ENCODE data around the gene C1QL1.
"Not testable (repeated sequence)": the region's sequence is repeated elsewhere in the genome, so short reads cannot be mapped to it uniquely, and the experiment has no call there.

The C1QL1 gene

DNA sequence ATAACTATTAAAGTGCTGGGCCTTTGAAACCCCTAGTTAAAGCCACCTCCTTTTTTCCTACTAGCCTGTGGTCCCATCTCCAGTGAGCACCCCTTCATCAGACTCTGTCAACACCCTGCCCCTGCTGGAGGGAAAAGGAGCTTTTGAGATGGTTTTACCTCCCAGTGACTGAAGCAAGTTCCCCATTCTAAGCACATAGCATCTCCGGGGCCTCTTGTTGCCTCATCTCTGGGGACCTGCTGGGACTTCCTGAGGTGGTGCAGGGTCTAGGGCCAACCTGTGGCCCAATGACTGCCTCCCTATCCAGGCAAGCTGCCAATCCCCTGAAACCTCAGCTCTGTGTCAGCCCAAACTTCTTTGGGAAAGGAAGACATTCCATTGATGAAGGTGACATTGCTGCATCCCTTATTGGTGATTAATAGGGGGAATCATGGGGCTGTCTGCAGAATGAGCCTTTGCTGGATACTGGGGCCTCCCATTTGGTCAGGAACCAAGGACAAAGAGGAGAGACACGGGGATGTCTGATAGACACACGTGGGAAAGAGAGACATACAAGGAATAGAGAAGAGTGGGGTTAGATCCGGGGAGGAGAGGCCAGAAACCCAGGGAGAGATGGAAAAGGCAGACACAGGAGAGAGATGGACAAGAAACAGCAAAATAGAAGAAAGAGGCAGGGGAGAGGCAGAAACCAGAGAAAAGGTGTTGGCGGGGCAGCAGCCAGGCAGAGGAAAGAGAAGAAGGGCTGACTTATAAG lies 2.4 kb downstream of the C1QL1 start:
- DNase-seq, result no peak

DNA sequence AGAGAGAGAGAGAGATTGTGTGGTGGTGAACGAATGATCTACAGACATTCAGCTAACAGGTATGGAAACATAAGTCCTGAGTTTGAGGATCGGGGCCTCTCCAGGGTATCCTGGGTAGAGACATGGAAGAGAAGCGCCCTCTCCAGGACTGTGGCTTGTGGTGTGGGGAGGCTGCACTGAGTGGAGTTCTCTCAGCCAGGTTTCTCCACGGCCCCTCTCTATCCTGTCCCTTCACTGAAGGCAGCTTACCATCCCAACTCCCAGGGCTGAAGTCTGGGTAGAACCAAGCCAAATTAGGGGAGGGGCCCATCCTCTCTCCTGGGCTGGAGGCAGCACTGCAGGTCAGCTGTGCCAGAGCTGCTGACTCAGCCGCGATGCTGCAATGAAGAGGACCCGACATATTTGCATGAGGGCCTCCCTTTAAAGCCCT lies 6.2 kb downstream of the C1QL1 start:
- DNase-seq, result no peak

DNA sequence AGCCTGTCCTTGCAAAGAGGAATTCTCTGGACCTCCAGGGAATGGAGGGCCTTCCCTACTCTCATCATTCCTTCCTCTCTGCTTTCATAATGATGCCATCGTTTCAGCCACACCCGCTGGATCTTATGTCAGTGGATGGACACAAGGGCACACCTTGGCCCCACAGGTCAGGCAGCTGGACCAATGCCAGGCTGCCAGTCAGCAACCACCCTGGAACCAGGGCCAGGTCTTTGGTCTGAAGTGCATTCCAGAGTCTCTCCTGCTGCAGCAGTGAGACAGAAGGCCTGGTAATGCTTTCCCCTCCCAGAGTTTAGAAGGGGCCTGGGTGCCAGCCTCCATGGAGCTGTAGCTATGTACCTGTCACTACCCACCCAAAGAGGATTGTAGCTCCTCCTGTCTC lies 7.4 kb downstream of the C1QL1 start:
- no peak for DNase-seq

DNA sequence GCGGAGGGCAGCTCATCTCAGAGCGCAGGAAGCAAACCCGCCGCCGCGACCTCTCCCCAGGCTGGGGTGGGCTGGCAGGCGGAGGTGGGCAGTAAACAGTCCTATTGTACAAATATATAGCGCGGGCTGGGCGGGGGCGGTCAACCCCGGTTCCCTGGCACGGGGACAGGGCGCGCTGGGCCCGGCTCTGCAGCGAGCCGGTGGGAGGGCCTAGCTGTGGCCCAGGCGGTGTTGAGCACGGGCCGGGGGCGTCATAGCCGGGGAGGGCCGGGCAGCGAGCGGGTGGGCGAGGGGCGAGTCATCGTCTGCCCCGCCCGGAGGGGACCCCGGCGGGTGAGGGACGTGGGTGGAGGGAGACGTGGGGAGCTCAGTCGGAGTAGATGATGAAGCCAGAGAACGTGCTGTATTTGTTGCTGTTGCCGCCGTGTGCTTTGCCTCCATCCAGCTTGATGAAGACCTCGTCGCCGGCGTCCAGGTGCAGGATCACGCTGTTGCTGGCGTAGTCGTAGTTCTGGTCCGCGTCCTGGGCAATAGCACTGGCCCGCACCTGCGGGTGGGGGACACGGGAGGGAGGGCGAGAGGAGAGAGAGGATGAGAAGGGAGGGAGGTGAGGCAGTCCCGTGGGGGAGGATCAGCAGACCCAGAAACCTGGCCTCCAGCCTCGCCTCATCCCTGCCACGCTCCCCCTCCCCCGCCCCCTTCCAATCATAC lies 8.1 kb downstream of the C1QL1 start:
- DNase-seq, result peak in 3 of 56 donors; percentile 25 to 39 (median 34)

DNA sequence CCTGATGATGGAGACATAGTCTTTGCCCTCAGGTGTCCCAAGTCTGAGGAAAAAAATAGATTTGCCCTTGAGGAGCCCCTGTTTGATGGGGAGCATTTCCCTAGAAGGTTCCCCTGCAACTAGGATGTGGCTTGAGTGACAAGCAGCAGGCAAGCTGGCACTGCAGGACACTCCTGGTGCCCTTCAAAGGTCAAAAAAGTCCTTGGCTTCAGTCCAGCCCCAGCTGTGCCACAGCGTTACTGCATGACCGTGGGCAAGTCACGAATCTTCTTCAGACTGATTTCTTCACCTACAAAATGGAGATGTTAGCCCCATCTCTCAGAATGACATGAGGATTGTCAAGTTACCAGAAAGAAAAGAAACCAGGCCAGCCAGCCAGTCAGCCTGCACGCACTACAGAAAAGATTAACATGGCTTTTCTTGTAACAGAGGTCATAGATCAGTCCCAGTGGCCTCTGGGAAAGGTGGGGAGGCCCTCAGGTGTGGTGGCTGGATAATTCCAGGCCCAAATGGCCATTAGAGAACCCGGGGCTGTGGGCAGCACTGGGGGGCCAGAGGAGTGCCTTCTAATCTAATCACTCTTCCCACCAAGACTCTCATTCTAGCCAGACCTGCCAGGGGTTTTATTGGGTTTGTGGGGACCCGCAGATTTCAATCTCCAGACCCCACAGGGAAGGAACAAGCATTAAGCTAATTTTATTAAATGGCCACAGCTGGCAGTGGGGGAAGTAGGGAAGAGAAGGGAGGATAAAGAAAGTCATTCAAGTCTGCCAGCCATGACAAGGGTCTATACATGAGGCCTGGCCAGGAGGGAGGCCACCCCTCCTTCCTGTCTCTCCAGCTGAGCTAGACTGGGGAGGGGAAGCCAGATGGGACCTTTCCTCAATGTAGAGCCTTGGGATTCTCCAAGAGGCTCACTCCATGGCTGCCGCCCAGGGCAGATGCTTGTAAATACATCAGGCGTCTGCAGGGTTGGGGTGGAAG lies 10.8 kb downstream of the C1QL1 start:
- peak in 21 of 56 donors; percentile 8 to 59 (median 25) for DNase-seq

DNA sequence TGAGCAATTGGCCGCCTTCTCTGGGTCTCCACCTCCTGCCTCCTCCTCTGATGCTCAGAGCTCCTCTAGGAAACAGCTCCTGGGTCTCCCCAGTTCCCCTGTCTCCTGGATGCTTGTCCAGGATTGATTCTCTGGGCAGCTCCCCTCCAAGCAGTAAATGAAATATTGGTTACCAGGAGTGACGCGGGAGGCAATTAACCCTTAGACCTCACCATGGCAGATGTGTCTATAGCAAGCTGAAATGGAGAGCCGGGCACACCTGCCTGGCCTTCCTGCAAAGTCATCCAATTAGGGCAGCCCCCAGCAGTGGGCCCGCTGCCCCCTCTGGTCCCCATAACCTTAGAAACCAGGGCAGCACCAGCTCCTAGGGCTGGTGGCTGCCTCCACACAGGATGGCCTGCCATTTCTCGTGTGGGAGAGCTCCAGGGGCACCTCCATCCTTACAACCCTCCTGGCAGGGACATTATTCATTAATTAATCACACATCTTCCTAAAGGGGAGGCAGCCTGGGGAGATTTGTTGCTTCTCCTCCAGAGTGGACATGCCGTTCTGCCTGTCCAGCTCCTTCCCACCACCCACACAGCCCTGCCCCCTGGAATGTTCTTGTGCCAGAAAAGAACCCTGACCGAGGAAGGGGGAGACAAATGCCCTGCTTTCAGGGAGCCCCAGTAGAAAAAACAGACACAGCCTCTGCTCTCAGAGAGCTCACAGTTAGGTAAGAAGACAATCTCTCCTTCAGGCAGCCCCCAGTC lies 12.3 kb downstream of the C1QL1 start:
- no peak for DNase-seq

DNA sequence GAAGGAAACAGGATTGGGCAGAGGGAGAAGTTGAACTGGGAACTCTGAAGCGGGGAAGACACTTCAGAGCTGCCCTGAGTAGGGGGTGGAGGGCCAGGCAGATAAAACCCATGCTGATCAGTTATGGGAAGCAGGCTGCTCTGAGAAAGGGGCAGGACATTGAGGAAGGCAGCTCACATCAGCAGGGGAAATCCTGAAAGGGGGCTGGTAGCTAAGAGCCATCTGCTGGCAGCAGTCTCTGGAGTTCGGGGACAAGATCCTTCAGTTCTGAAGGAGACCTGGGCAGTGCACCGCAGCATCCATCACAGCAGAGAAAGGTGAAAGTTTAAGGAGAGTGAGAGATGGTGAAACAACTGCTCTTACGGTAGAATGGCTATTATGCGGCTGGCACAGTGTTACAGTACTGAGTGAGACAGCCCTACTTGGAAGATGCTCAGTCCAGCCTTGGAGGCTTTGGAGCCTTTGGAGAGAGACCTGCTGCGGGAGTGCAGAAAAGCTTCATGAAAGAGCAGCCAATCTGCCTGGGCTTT lies 15.1 kb downstream of the C1QL1 start:
- no peak for DNase-seq

DNA sequence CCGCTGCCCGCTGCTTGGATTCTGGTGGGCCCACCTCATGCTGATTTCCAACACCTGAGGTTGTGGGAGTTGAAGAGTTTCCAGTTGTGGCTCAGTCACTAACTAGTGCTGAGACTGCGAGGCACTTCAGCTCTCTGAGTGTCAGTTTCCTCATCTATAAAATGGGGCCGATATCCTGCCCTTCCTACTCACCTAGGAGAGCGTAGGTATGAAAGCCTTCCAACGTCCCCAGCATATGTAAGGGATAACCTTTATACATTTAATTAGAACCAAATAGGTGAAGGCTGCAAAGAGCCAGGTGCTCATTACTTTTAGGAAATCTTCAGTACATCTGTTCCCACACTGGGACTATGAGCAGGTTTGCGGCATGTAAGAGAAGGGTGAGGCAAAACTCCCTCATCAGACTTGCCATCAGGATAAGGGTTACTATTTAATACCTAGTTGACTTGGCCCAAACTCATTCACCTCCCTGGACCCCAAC lies 19.7 kb downstream of the C1QL1 start:
- DNase-seq, result no peak

DNA sequence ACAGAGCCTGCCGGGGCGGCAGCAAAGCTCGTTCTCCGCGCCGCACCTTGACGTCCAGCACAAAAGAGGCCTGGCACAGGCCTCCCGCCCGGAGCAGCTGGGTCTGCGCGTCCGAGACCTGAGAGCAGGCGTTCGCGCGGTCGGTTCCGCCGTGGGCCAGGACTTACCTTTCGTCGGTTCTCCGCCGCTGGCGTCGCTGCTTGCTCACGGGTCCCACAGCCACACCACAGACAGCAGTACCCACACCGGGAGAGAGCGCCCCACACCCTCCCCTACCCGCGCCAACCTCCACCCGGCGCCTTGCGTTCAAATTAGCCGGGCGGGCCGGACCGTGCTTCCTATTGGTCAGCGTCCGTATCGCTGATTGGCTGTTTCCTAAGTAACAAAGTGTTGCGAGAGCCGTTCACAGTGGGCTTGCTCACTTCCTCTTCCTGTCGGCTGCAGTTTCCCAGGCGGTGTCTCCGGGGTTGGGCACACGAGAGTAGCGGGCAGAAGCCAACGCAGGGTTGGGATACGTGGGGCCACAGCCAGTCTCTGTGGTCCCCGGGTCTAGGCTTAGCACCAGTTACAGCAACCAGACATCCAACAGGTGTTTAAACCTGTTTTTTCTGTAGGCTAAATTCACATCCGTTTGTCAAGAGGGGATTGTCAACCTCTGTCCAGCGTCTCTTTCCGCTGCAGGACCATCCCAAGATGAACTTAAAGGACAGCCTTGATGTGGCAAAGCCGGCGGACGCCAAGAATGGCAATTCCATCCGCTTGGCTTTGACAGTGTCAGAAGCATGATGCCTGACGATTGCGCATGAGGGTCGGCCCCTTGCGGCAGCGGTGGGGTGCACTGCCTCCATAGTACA lies 20.4 kb downstream of the C1QL1 start, which contains the start of gene KIF18B:
TSS of gene KIF18B (minus strand) at position 313 of the 854 bp plus-strand sequence. CDS start 11,429 bp downstream, outside the sequence.
- peak; percentile 19 to 94 (median 74) for DNase-seq

DNA sequence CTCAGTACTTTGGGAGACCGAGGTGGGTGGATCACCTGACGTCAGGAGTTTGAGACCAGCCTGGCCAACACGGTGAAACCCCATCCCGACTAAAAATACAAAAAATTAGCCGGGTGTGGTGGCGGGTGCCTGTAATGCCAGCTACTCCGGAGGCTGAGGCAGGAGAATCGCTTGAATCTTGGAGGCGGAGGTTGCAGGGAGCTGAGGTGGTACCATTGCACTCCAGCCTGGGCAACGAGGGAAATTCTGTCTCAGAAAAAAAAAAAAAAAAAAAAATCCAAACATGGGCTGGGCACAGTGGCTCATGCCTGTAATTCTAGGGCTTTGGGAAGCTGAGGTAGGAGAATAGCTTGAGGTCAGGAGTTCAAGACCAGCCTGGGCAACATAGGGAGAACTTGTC lies 22.5 kb downstream of the C1QL1 start:
- DNase-seq, result not testable (repeated sequence)

DNA sequence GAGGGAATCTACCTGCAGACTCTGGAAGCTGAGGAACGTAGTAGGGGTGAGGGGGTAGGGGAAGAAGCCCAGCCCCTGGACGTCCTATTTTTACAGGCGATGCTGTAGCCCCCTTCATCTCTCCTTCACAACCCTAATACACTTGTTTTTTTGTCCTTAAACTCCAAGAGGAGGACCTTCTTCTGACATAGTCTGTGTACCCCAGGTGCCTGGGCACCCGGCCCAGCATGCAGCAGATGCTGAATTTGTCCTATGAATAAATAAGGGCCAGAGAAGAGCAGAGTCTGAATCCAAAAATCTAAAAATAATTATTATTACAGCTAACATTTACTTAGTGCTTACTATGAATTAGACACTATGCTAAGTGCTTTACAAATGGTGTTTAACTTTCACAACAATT lies 25.6 kb downstream of the C1QL1 start:
- peak in 1 of 56 donors; percentile 10 for DNase-seq

DNA sequence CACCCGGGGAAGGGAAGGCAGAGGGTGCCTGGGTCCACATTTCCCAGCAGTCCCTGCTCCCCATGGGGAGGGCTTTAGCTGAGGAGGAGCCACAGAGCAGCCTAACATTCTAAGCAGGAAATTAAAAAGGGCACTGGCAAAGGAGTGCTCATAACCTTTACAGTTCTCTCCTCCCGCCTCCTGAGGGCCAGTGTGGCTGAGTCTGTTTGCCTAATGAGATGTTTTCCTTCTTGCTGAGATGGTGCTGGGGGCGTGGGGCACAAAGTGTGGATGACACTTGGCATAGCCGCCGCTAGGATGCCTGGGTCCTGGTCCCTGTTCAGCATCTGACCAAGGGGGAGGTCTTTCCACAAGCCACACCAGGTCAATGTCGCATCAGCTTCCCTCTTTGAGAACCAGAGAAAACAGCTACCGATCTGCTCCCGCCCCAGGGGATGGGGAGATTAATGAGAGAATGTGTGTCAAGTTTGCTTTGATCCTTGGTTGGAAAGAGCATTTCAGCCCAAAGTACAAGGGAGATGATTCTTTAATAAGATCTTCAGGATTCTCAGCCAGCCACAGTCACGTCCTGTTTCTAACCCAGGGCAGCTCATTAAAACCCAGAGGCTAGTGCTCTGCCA lies 26.3 kb downstream of the C1QL1 start:
- DNase-seq, result no peak

DNA sequence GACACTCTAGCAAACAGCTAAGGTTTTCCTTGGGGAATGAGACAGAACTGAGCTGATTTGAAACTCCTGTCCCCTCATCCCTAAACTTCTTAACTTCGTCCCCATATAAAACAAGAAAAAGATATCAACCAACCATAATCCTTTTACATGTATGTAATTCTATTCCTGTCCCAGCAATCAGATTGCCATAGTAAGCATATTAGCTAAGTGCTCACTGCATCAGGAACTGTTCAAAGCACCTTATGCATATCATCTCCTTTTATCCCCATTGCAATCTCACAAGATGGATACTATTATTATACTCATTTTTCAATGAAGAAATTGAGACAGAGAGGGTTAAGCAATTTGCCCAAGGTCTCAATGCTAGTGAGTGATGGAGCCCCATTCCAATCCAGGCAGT lies 27.3 kb downstream of the C1QL1 start:
- no peak for DNase-seq

DNA sequence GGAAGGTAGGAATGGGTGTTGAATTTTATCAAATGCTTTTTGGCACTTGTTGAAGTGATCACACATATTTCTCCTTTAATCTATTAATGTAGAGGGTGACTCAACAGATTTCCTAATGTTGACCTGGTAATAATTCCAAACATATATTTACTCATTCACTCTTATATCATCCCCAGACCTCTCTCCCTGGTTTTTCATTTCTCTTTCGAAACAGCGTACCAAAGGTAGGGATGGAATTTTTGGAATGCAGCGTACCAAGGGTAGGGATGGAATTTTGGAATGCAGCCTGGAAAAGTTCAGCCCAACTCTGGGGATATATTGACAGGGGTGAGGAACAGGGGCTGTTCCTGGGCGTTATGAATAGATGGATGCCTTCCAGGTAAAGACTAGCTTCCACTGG lies 27.8 kb downstream of the C1QL1 start:
- no peak for DNase-seq

DNA sequence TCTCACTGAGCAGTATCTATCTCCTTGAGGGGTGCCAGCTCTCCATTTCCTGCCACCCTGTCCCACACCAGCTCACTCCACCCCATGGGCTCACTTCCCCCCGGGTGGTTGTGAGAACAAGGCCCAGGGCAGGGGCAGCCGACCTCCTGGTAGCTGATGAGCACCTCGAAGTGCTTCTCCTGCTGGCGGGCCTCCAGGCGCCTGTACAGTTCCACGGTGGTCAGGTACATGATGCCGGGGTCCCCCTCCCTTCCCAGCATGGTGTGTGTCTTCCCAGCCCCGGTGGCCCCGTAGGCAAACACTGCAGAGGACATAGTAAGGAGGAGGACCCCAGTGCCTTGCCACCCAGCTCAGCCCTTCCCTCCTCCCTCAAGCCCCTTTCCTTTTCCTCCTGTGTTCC lies 33.0 kb downstream of the C1QL1 start:
- DNase-seq, result no peak

DNA sequence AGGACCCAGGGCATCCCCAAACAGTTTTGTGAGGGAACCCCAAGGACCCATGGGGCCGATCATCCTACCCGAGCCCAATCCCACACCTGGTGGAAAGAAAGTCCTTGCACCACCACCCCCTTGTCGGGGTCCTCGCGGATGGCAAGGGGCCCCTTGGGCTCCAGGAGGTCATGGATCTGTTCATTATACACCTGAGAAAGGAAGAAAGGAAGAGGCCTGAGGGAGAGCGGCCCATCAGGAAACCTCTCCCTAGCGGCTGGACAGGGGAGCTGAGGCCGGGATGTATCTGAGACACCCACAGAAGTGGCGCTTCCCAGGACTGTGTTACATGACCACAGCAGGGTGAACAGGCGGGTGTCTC lies 33.4 kb downstream of the C1QL1 start:
- DNase-seq, result no peak

DNA sequence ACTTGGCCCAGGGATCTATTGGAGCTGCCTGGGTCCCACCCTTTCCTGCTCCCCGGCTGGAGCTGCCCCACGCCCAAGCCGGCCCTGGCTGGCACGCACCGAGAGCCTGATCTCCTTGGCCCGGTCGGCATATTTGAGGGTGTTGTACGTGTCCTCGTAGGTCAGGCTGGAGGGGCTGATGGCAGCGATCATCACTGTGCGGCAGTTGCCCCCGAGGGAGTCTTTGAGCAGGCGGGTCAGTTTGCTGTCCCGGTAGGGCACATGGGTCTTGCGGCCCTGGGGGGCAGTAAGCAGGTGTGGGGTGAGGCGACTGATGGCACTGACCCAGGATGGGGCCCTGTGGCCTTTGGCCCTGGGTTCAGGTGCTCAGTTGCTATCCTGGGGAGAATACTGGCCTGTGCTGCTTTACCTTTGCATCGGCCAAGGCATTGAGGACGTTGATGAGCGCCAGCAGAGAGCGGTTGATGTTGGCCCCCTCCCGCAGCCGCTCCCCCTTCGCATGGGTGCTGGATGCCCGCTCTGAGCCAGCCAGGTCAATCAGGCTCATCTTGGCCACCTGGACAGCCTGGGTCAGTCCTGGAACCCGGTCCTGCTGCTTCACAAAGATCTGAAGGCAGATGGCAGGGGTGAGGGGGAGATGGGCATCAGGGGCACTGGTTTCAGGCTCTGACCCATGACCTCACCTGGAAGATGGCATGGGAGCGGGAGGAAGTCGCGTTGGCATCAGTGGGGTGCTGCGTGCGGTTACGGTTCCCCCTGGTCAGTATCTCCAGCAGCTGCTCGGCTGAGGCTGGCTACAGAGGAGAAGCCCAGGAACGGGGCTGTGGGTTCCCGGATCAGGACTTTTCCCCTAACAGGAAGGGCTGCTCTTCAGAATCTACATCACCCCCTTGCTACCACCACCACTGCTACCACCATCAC lies 34.0 kb downstream of the C1QL1 start:
- no peak for DNase-seq

DNA sequence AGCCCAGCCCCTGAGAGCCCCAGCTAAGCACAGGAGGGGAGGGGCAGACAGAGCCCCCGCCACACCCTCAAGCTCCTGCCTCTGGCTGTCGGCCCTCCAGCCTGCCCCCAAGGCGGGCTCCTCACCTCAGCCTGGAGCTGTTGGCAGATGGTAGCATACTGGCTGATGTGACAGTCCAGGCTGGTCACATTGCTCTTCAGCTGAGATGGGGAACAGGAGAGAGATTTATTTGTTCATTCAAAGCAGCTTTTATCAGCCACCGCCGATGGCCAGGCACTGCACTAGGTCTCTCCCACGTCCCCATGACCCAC lies 35.4 kb downstream of the C1QL1 start:
- no peak for DNase-seq
